Spleen (tissue), 7 donors: ENCODE results near the gene VAV2.

Experiments
- POLR2A ChIP-seq, 3 donors: fragments of 450-650 bp; IDR thresholded peaks; one replicate each; pipeline ENCODE4 v1.5.1; 2017; ENCODE audit warnings: antibody characterized with exemption in 3 of 3, mild to moderate bottlenecking in 1 of 3
- TF ChIP-seq, protein P1 (sequence below), 11 experiments: fragments of 200-600 bp in 7 of 11; fragments of 450-650 bp in 4 of 11; sonication (generic) in 4 of 11; IDR thresholded peaks in 8 of 11; conservative IDR thresholded peaks in 3 of 11; 1 replicate in 7 of 11; 2 replicates in 4 of 11; pipeline versions ENCODE4 v1.4.0 to v1.8.0; 2016 to 2021; ENCODE audit warnings: antibody characterized with exemption in 11 of 11, inconsistent platforms in 4 of 11, mild to moderate bottlenecking in 1 of 11
- donor health status: DM: no; HTN: no; CAD: no; lungs with moderate emphysema.
- donor health status: DM: no; HTN: no; CAD: no.
- donor health status: DM: no; HTN: no; CAD: no.

DNA sequence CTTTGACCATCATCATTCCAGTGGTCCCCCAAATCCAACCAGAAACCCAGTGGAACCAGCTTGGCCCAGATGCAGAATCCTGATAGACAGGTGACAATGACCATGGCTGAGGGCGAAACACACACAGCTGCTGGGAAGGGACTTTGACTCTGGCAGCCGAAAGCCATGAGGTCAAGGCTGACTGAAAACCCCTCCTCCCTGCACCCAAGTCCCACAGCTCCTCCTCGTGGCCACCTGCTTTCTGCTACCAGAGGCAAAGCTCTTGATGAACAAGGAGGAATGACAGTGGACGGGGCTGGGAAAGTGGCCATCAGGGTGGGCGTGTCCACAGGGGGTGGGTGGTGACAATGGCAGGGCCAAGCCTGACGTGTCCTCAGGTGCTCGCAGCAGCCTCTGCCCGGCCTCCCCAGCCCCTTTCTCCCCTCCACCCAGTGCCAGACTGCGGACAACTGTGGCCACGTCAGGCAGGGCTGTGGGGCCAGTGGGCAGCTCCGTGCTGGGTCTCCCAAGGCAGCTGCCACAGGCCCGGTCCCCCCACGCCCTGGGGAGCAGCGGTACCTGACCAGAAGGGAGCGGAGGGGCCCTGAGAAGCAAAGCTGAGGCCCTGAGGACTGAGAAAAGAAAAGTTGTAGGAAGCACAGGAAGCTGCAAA, 223.1 kb downstream of the VAV2 start:
- TF ChIP-seq, protein P1, sequence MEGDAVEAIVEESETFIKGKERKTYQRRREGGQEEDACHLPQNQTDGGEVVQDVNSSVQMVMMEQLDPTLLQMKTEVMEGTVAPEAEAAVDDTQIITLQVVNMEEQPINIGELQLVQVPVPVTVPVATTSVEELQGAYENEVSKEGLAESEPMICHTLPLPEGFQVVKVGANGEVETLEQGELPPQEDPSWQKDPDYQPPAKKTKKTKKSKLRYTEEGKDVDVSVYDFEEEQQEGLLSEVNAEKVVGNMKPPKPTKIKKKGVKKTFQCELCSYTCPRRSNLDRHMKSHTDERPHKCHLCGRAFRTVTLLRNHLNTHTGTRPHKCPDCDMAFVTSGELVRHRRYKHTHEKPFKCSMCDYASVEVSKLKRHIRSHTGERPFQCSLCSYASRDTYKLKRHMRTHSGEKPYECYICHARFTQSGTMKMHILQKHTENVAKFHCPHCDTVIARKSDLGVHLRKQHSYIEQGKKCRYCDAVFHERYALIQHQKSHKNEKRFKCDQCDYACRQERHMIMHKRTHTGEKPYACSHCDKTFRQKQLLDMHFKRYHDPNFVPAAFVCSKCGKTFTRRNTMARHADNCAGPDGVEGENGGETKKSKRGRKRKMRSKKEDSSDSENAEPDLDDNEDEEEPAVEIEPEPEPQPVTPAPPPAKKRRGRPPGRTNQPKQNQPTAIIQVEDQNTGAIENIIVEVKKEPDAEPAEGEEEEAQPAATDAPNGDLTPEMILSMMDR (IDR thresholded peaks at IDR 0.05 in 8 of 11, conservative IDR thresholded peaks at IDR 0.05 in 3 of 11) = no peak
- TF ChIP-seq POLR2A (IDR thresholded peaks at IDR 0.05) = no peak
